ENCODE results near the gene CDKAL1. TPM values are rescaled to one million over a fixed set of nuclear protein-coding genes. Genes with fewer than 3 reads are reported as not detected.
"Not testable (repeated sequence)": the region's sequence is repeated elsewhere in the genome, so short reads cannot be mapped to it uniquely, and the experiment has no call there.

CDKAL1 gene
- total RNA-seq, 1 experiment from 2014 or later, result 24.4 TPM

GRCh38 chr6:20810727-20811108 lies 276.5 kb downstream of the CDKAL1 start:
- H3K4me3 ChIP-seq (ENCODE audit: insufficient read depth, low read depth, low read length), result no peak overlapping the region
- H3K27me3 ChIP-seq (ENCODE audit: control insufficient read depth, insufficient read depth, low read length), result no peaks in the 10 kb centered on the region
- DNase-seq, result no peak
- H3K36me3 ChIP-seq (replicated peaks; ENCODE audit: control insufficient read depth, insufficient read depth, low read length), result no peaks in the 10 kb centered on the region

DNA sequence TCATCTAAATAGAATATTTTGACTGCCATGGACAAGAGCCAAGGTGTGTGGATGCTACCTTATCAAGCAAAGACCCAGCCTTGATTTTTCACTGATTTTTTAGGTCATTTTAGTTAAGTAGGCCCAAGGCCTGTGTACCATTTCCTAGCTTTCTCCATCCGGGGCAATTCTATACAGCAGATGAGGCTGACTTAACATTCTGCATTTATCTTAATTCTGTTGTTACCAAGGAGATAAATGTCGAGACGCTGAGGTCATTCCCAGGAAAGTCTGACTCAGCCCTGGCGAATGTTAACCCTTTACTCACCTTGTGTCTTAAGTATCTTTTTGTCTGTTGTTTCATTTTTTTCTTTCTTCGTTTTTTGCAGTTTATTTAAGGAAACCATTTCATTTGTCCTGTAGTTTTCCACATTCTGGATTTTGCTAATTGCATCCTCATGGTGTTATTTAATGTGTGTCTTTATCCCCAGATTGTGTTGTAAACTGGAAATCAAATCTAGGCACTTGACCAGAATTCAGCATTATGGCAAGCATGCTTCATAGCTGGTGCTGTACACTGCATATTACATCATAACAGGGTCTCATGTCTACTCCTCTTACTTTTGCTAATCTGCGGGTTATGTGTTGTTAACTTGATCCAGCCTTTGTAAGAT lies 277.0 kb downstream of the CDKAL1 start:
- peak; percentile 30 for DNase-seq
- Histone ChIP-seq H3K4me3 (ENCODE audit: insufficient read depth, low read depth, low read length) (no peak overlapping the region), H3K36me3 (replicated peaks; ENCODE audit: control insufficient read depth, insufficient read depth, low read length) (no peaks in the 10 kb centered on the region), H3K27me3 (ENCODE audit: control insufficient read depth, insufficient read depth, low read length) (no peaks in the 10 kb centered on the region)

DNA sequence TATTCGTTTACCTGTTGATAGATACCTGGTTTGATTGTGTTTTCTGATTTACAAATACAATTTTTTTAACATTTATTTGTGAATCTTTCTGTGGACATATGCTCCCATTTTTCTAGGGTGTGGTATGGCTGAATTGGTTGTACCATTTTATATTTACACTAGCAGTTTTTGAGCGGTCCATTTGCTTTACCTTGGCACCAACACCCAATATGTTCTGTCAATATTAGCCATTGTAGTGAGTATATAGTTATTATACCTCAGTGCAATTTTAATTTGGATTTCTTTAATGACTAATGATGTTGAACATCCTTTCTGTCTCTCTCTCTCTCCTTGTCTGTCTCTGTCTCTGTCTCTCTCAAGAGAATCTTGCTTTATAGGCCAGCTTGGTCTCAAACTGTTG lies 278.5 kb downstream of the CDKAL1 start:
- no peaks in the 10 kb centered on the region for H3K27me3 ChIP-seq (ENCODE audit: control insufficient read depth, insufficient read depth, low read length)
- no peak for DNase-seq
- no peaks in the 10 kb centered on the region for H3K36me3 ChIP-seq (replicated peaks; ENCODE audit: control insufficient read depth, insufficient read depth, low read length)
- no peak overlapping the region for H3K4me3 ChIP-seq (ENCODE audit: insufficient read depth, low read depth, low read length)

- DNase-seq, result no peak
- Histone ChIP-seq H3K27me3 (ENCODE audit: control insufficient read depth, insufficient read depth, low read length) (no peaks in the 10 kb centered on the region), H3K36me3 (replicated peaks; ENCODE audit: control insufficient read depth, insufficient read depth, low read length) (no peaks in the 10 kb centered on the region), H3K4me3 (ENCODE audit: insufficient read depth, low read depth, low read length) (no peak overlapping the region)
Measured at GRCh38 chr6:20814494-20814893, 280.2 kb downstream of the CDKAL1 start.

DNA sequence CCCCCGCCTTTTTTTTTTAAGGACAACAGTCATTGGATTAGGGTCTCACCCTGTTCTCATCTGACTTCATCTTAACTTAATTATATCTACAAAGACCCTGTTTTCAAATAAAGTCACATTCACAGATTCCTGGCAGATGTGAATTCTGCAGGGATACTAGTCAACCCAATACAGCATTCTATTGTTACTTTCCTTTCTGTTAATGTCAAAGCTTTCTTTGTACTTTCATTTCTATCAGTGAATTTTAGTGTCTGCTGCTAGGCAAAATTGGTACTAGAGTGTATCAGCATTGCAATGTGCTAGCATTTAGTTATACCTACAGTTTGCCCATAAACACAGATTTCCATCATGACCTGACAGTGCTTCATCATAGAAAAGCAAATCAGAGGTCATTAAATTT lies 281.9 kb downstream of the CDKAL1 start:
- no peaks in the 10 kb centered on the region for H3K36me3 ChIP-seq (replicated peaks; ENCODE audit: control insufficient read depth, insufficient read depth, low read length)
- H3K4me3 ChIP-seq (ENCODE audit: insufficient read depth, low read depth, low read length), result no peak overlapping the region
- no peak for DNase-seq
- H3K27me3 ChIP-seq (ENCODE audit: control insufficient read depth, insufficient read depth, low read length), result no peaks in the 10 kb centered on the region

GRCh38 chr6:20817806-20818320 lies 283.6 kb downstream of the CDKAL1 start:
- Histone ChIP-seq H3K4me3 (ENCODE audit: insufficient read depth, low read depth, low read length) (no peak overlapping the region), H3K36me3 (replicated peaks; ENCODE audit: control insufficient read depth, insufficient read depth, low read length) (no peaks in the 10 kb centered on the region), H3K27me3 (ENCODE audit: control insufficient read depth, insufficient read depth, low read length) (no peaks in the 10 kb centered on the region)
- DNase-seq, result peak; percentile 2

- Histone ChIP-seq H3K4me3 (ENCODE audit: insufficient read depth, low read depth, low read length) (no peak overlapping the region), H3K27me3 (ENCODE audit: control insufficient read depth, insufficient read depth, low read length) (no peaks in the 10 kb centered on the region), H3K36me3 (replicated peaks; ENCODE audit: control insufficient read depth, insufficient read depth, low read length) (no peaks in the 10 kb centered on the region)
- no peak for DNase-seq
Measured at GRCh38 chr6:20819774-20820400, 285.6 kb downstream of the CDKAL1 start.

DNA sequence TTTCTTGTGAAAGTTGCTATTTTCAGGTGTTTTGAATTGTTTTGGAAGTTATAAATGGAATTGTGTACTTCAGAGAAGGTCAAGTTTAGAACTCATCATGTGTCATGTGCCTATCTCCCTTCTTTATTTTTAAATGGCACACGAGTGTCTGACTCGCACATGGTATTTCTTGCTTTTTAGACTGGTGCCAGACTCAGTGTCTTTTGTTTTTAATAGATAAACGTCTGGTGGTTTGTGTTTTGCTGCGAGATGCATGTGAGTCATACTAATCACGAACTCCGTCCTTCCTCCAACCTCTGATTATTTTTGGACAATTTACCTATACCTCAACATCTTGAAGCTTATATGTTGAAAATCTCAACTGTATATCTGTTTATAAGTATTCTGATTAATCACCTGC lies 292.1 kb downstream of the CDKAL1 start:
- H3K27me3 ChIP-seq (ENCODE audit: control insufficient read depth, insufficient read depth, low read length), result no peaks in the 10 kb centered on the region
- no peak for DNase-seq

DNA sequence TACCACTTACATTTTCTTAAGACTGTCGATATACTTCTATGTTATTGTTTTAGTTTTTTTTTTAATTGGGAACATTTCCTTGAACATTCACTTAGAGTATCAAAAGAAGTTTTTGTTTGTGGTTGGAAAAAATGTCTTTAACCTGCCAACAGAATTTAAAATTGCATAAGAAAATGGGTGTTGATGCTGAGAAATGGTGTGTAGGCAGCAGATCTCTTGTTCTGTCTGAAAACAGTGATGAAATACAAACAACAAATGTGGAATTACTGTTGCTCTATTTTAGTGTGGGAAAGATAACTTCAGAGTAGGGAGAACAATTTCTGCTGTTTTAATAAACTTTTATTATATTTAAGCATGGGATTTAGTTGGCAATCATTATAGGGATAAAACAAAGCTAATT lies 293.5 kb downstream of the CDKAL1 start:
- Histone ChIP-seq H3K4me3 (ENCODE audit: insufficient read depth, low read depth, low read length) (no peak overlapping the region), H3K36me3 (replicated peaks; ENCODE audit: control insufficient read depth, insufficient read depth, low read length) (no peaks in the 10 kb centered on the region), H3K27me3 (ENCODE audit: control insufficient read depth, insufficient read depth, low read length) (no peaks in the 10 kb centered on the region)
- no peak for DNase-seq

More for the DNA sequence above, 292.1 kb downstream of the CDKAL1 start:
- Histone ChIP-seq H3K4me3 (ENCODE audit: insufficient read depth, low read depth, low read length) (no peak overlapping the region), H3K36me3 (replicated peaks; ENCODE audit: control insufficient read depth, insufficient read depth, low read length) (no peaks in the 10 kb centered on the region)

DNA sequence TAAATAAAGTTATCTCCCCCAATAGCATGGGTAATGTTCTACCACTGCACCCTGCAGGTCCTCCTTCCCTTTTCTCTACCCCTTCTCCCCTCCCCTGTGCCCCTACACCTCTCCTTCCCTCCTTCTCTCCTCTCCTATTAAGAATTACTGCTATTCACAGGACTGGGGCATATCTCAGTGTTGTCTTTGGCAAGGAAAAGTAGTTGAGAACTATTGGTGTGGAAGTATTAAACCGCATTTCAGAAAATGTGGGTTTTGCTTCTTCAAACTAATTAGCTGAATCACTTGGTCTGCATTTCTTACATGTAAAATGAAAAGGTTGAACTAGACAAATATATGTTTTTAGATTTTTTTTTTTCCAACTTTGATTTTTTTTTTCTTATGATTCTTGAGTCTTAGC lies 296.3 kb downstream of the CDKAL1 start:
- DNase-seq, result no peak
- H3K36me3 ChIP-seq (replicated peaks; ENCODE audit: control insufficient read depth, insufficient read depth, low read length), result no peaks in the 10 kb centered on the region
- H3K4me3 ChIP-seq (ENCODE audit: insufficient read depth, low read depth, low read length), result no peak overlapping the region
- H3K27me3 ChIP-seq (ENCODE audit: control insufficient read depth, insufficient read depth, low read length), result no peaks in the 10 kb centered on the region

DNA sequence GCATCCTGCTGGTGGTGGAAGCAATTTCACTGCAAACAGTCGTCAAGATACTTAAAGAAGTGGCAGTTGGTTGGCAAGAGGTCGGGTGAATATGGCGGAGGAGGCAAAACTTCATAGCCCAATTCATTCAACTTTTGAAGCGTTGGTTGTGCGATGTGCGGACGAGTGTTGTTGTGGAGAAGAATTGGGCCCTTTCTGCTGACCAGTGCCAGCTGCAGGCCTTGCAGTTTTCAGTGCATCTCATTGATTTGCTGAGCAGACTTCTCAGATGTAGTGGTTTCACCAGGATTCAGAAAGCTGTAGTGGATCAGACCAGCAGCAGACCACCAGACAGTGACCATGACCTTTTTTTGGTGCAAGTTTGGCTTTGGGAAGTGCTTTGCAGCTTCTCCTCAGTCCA lies 297.0 kb downstream of the CDKAL1 start:
- H3K36me3 ChIP-seq (replicated peaks; ENCODE audit: control insufficient read depth, insufficient read depth, low read length); H3K4me3 ChIP-seq (ENCODE audit: insufficient read depth, low read depth, low read length); H3K27me3 ChIP-seq (ENCODE audit: control insufficient read depth, insufficient read depth, low read length); DNase-seq: not testable (repeated sequence)

DNA sequence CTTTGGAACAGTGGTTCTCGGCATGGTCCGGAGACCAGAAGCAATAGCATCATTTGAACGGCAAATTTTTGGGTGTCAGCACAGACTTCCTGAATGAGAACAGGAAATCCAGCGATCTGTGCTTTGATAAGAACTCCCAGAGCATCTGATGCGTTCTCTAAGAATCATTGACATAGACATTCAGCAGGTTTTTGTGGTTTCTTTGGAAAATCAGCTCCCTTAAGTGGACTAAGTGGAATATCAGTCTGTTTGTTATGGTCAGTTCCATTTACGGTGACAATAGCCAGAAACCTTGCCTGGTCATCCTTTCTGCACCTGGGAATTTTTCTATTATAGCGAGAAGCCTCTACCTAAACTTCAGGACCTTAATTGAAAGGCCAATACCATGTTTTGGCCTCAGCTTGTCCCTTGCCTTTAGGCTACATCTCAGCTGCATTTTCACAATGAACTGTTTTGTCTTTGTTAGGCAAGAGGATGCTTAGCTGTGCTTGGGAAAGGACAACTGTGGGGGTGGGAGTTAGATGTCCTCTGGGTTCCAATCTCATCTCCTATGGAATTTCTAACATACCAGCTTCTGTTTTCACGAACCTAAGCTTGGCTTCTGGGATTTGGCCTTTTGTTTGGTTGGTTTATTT lies 299.7 kb downstream of the CDKAL1 start:
- Histone ChIP-seq H3K27me3 (ENCODE audit: control insufficient read depth, insufficient read depth, low read length) (no peaks in the 10 kb centered on the region), H3K4me3 (ENCODE audit: insufficient read depth, low read depth, low read length) (no peak overlapping the region), H3K36me3 (replicated peaks; ENCODE audit: control insufficient read depth, insufficient read depth, low read length) (no peaks in the 10 kb centered on the region)
- DNase-seq, result no peak

DNA sequence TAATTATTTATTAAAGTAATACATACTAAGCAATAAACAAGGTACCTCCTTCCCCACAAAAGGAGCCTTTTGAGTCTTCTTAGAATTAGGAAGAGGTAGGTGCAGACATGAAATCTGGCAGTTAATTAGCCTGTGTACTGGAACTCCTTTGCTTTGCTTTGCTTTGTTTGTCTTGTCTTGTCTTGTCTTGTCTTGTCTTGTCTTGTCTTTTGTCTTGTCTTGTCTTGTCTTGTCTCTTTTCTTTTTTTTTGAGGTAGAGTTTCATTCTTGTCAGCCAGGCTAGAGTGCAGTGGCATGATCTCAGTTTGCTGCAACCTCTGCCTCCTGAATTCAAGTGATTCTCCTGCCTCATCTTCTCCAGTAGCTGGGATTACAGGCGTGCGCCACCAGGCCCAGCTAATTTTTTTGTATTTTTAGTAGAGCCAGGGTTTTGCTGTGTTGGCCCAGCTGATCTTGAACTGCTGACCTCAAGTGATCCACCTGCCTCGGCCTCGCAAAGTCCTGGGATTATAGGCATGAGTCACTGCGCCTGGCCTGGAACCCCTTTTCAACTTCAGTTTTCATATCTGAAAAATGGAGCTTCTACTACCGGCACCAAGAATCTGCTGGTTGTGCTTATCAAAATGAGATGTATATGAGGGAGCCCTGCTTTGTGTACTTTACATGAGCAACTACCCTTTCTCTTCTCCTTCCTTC lies 301.2 kb downstream of the CDKAL1 start:
- Histone ChIP-seq H3K4me3 (ENCODE audit: insufficient read depth, low read depth, low read length) (no peak overlapping the region), H3K36me3 (replicated peaks; ENCODE audit: control insufficient read depth, insufficient read depth, low read length) (no peaks in the 10 kb centered on the region), H3K27me3 (ENCODE audit: control insufficient read depth, insufficient read depth, low read length) (no peaks in the 10 kb centered on the region)
- no peak for DNase-seq

- no peak for DNase-seq
- H3K4me3 ChIP-seq (ENCODE audit: insufficient read depth, low read depth, low read length), result no peak overlapping the region
- H3K27me3 ChIP-seq (ENCODE audit: control insufficient read depth, insufficient read depth, low read length), result no peaks in the 10 kb centered on the region
- no peaks in the 10 kb centered on the region for H3K36me3 ChIP-seq (replicated peaks; ENCODE audit: control insufficient read depth, insufficient read depth, low read length)
Measured at GRCh38 chr6:20837189-20837588, 302.9 kb downstream of the CDKAL1 start.

GRCh38 chr6:20838113-20838512 lies 303.9 kb downstream of the CDKAL1 start:
- H3K27me3 ChIP-seq (ENCODE audit: control insufficient read depth, insufficient read depth, low read length), result no peaks in the 10 kb centered on the region
- H3K36me3 ChIP-seq (replicated peaks; ENCODE audit: control insufficient read depth, insufficient read depth, low read length), result no peaks in the 10 kb centered on the region
- H3K4me3 ChIP-seq (ENCODE audit: insufficient read depth, low read depth, low read length), result no peak overlapping the region
- no peak for DNase-seq

All from H7 (cell line).